Measurements from ENCODE around the gene FAM53B.

Gene FAM53B

DNA sequence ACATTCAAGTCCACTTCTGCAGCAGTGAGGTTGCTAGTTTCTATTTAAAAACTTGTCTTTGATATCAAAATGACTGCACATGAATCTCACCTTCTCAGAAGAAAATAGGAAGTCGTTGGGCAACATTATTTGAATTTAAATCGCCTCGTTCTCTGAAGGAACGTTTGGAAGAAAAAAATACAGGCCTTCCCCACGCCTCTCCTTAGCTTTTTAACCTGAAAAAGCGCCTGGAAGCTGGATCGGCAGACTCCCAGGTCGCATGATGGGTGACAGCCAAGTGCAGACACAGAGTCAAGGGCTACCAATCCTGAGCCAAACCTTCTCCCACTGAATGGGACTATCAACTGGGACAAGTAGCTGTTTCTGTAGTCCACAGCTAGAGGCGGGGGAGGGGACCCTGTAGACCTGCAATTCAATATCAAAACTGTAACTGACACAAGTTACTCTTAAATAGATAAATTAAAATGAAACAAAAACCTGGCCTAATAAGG lies 2.2 kb downstream of the FAM53B start:
- no peak for DNase-seq

DNA sequence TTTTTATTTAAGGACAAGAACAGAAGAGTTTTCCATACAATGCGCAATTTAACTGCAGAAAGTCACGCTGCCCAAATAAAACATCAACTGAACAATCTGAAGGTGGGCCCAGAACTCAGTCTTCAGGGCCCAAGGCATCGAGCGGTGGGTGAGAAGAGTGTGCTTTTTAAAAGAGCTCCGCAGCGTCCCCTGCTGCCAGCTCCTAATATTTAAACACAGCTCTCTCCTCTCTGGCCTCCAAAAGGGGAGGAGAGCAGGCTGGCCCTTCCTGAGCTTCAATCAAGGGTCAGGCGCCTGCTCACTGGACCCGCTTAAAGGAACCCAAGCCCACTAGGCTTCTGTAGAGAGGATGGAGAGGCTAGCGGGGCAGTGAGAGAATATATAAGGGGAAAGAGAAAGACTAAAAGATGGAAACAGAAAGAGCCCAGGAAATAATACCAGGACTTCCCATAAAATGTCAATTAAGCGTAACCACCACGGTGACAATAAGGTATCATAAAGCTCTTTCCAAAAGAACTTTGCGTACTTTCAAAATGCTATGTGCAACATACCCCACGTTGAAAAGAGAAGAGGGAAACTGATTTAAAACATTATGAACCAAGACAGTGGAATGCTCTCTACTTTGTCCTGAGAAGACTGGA lies 2.8 kb downstream of the FAM53B start:
- no peak for DNase-seq

DNA sequence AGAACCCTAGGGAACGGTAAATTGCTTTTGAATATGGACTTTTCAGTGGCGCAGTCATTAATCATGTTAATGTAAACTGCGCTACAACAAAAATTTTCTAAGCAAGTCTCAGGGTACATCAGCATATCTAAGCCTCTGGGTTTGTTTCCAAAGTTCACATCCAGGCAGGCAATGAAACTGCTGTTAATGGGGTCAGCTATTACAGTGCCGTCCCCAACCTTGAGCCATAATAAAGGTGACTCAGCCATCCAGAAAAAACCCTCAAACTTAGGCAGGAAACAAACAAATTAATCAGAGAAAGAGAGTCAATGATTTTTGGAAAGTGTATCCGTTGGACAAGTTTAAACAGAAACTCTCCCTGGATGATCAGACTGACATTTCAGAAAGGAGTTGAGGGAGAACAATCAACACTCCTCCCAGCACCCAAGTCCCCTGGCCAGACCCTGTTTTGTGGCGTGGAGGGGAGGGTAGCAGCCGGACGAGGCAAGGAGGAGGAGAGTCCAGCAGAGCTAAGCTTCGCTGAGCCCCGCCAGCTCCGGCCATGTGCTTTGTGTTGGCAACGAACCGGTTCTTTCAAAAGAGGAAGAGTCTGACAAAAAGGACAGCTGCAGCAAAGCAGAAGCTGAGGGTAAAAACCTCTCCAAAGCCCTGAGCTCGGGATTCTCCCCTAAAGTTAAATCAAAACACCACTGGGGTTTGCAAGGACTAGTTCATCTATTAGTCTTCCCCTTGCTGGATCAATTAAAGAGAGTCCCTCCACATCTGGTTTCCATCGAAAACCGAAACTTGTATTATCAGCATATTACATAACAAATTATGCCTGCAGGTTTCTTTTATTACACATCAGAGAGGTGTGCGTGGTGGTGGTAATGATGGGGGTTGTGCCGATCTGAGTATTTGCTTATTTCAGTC lies 3.6 kb downstream of the FAM53B start:
- DNase-seq: no peak

DNA sequence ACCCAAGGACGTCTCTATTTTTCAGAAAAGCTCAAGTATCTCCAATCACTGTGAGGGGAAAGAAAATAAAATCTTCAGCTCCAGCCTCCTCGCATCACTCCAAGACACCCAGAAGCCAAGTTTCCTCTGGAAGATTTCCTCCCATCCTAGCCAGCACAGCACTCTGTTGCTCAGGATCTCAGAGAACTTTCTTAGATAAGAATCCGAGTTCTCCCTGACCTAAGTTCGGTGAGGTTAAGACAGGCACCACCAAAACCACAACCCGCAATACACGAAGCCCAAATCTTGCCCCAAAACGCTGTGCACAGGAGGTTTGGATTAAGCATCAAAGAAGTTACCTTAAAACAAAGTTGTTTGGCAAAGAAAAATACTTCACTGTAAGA lies 4.2 kb downstream of the FAM53B start:
- no peak for DNase-seq

DNA sequence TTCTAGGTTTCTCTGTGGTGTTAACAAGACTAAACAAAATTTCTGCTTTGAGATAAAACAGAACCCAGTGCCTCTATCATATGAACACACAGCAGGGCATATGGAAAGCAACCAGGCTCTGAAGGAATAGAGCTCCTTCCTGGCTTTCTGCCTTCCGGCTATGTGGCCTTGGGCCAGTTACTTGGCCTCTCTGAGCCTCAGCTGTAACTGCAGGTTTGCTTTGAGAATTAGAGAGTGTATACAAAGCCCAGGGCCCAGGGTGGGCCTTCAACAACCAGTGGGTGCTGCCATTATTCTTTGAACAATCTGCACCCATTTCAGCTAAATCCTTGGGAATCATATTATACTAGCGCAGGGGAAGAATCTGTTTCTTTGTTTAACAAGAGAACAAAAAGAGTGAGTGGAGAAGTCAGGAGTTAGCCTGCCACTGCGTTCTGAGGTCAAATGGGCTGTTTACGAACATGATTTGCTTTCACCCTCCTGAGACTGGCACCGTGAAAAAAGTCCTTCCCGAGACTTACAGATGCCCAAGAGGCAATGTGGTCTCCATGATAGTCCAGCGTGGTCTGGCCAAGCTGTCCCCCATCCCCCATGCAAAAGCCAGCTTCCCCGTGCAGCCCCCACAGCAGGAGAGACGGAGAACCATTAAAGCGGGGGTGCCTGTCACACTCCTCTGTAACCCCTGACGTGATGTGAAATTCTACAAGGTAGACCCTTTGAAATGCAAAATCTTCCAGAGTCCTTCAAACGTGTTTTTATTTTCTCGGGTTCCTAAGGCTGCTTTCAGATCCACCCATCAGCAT lies 4.9 kb downstream of the FAM53B start:
- no peak for DNase-seq

DNA sequence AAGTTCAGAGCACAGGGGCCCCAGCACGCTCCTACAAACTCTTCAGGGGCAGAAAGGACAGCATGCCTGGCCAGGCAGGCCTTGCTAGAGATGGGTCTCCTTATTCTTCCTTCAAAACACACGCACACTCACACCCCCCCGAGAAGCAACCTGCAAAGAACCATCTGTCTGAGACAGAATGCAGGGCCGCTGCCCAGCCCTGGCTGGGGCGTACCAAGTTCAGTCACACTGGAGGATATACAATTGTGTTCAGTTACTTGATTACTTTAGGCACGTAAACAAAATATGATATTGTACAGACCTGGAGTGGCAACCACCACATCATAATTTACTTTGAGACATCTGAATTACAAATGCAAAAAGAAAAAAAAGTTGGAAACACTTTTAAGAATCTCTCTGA lies 5.7 kb downstream of the FAM53B start:
- no peak for DNase-seq

DNA sequence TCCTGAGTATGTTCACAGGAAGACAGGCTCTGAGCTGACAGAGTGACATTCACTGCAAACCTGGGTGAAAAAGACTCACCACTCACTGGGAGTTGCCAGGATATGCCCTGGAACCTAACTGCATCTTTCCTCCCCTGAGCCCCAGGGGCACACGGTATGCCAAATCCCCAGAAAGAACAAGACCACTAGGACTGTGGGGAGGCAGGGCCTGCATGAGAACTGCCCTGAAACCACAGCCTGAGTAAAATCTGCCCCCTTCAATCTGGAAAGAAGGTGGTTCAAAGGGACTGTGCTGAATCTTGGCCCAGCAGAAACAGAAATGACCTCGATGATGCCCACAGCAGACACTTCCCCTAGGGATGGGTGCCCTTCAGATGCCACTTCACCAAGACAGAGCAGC lies 6.5 kb downstream of the FAM53B start:
- DNase-seq: no peak

DNA sequence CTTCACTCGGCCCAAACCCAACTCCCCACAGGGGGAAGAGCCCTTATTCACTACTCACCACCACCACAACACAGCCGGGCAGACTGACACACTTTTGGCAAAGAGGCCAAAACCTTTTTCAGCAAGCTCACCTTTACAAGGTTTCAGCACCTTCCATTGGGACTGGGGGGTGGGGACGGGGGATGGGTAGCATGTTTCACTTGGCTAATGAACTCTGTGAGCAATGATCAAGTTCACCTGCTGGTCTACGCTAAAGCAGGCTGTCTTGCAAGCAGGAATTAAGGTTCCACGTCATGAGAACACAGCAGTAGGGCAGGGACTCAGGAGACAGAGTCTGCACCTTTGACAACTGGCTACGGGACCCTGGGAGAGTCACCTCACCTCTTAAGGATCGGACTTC lies 7.0 kb downstream of the FAM53B start:
- DNase-seq: no peak

DNA sequence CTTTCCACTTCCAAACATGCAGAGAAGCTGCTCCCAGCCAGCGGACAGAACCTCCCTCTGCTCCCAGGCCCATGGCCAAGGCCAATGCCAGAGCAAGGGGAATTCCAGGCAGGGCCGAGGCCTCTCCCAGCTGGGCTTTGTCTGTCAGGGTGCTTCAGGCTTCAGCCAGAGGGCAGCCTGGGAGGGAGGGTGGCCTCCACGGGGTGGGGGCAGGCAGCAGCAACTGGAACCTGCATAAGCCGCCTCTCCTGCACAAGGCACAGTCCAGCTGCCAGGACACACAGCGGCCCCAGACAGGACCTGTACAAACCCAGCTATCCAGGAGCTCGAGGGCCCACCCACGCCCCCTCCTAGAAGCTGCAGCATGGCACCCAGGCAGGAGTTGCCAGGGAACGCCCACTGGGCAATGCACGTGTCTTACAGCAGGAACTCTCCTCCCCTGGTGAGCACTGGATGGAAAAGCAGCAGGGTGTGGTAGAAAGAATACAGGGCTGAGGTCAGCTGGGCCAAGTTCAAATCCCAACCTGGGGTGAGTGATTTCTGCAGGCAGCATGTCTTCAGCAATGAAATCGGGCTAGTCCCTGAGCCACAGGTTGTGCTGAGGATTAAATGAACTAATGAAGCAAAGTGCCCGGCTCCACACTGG lies 7.6 kb downstream of the FAM53B start:
- no peak for DNase-seq

DNA sequence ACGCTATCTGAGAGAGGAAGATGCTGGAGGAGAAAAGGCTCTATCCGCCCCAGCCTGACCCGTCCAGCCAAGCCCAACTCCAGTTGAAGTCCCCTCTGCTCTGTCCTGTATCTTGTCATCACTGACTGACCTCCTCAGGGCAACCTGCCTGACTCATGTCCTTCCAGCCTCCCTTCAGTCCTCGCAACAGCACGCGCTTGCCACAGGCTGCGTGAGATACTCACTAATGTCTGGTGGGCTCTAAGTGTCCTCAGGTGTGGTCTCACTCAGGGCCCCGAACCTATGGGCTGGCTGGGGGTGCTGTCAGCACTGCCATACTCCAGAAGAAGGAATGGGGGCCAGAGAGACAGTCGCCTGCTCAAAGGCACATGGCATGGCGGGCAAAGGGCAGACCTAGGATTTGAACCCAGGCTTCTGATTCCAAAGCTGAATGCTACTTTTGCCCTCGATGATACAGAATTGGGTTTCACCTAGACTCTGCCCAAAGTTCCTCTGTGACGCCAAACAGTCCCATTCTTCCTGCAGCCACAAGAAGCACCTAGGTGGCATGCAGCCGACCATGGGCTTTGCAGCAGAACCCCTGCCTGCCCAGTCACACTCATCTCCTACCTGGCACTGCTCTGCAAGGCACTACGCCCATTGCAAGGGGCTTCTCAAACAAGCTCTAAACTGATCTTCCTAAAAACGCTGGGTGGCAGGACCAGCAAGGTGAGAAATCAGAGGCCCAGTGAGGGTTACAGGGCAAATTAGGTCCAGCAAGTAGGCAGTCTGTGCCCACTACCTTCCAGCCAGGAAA lies 8.5 kb downstream of the FAM53B start:
- no peak for DNase-seq

DNA sequence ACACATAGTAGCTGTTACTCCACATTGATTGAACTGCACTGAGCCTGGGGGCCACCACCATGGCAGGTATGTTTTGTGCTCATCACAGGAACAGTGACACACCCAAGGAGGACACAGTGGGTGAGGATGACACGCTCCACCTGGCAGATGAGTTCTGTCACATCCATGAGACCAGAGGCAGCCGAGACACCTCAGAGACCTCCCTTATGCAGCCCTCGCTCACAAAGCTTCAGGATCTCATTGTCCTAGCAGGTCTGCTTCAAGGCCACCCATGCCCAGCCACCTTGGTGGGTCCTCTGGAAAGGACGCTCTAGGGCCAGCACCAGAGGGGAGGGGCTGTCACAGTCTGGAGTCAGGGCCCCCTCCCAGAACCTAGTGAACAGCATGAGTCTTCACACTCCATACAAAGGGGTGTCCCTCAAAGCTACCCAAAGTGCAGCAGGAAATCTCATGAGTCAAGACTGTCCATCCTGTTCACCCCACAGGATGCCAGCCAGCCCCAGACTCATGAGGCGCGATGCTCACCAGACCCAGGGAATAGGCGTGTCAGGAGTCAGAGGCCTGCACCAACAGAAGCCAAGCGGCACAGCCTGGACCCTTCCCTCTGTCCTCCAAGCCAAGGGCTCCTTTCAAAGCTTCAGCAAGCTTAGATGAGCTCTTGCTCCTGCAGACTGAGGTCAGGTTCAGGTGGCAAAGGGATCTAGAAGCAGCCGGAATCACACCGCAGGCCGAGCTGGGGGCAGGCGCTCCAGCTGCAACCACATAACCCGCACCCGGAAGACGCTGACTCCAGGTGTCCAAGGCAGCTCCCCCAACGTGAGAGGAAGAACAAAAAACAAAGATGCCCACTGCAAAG lies 9.6 kb downstream of the FAM53B start:
- DNase-seq: no peak

DNA sequence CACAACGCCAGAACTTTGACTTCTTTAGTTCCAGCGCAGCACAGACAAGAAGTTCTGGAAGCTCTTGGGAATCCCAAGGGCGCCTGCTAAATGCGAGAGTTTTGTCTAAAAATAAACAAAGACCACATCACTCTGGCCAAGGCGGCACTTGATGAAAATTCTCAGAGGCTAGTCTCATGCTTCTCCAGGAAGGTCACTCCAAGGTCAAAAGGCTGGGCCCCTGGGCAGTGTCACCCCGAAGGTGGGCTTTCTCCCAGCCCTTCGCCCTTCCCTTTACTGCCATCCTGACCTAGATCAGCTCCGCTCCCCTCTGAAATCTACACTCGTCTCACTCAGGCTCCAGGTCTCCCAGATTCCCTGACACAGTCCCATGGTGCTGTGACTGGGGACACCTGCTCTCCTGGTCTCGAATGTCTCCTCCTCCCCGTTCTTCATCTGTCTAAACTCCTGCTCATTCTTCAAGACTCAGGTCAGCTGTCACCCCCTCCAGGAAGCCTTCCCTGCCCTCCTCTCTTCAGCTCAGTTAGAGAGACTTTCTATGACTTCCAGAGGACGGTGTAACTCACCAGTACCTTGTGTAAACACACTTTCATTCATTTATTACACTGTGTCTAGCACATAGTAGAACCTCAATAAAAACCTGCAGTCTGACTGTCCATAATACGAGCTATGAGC lies 10.5 kb downstream of the FAM53B start:
- DNase-seq: no peak

DNA sequence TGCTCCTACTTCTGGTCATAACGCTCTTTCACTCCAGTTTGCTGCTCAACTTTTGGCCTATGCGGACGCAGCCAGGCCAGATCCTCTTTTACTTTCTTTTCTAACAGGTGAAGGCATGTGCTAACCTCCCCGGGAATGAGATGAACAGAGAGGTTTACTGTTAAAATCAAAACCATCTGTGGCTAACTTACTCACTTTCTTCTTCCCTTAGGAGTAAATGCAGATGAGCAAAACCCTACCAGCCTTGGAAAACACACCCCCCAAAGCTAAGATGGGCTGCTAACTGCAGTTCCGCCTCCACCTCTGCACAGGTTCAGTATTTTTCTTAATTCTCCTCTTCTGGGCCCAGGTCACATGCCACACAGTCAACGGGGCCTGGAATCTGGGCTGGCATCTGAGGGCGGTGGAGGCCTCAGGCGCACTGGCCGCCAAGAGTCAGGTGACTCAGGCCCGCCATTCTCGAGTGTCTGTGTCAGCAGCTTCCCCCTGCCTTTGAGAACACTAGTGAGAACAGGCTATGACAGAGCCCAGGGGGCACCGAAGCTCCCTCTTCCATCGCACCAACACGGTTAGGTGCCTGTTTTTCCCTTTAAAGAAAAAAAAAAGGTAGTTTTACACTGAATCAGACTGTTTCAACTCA lies 11.1 kb downstream of the FAM53B start:
- DNase-seq: no peak

DNA sequence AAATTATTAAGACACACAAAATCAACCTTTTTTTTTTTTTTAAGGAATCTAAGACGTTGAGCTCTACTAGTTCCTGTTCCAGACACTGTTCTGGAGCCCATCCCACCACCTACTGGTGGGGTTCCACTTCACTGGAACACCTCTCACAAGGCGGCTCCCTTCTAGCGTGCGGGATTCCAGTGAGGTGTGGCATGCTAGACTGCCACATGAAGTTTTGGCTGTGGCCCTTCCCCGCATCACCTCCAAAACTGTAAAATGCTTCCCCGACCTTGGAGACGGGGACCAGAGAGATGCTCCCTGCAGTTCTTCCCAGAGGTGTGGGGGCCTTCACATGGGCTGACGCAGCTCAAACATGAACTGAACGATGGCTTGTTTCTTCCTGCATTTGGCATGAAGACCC lies 12.6 kb downstream of the FAM53B start:
- no peak for DNase-seq

DNA sequence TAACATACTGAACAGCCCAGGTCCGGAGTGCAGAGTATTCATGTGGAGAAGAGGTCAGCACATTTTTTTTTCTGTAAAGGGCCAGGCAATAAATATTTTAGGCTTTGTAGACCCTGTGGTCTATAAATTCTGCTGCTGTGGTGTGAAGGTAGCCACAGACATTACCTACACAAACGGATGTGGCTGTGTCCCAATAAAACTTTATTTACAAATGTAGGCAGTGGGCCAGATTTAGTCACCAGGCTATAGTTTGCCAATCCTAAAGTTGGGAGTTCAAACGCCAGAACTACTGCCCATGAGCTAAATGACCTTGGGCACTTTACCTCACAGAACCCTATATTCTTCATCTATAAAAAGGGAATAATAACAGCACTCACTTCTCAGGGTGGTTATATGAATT lies 13.4 kb downstream of the FAM53B start:
- DNase-seq: no peak

DNA sequence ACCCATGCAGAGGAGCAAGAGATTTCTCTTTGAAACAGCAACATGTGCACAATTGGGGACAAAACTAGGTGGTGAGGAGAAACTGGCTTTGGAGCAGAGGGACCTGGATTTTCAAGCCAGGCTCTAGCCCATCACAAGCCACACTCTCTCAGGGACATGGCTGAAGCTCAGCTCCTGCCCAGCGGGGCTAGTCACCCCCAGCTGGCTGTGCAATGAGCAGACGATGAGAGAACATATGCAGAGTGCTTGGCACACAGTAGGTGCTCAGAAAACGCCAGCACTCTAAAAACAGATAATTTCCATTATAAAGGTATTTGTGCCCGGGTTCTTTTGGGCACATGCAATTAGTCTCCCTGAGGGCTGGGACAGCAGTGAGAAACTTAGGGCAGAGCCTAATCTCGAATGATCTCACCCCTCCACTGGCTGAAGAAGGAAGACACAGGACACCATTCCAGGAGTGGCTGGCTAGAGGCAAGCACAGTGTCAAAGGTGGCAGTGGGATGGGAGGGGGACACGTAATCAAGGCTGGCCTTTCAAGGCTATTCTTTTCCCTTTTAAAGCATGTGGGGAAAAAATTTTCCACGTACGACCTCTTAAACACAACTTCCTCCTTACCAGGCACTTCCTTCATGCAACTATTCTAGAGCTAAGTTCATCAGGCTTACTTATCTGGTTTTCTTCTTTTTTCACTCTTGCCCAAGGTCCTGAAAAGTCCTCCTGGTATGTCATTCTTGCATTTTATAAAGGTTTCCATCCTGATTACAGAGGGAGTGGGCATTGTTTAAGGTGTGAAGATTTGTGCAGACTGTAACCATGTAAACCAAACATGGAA lies 15.1 kb downstream of the FAM53B start:
- no peak for DNase-seq

DNA sequence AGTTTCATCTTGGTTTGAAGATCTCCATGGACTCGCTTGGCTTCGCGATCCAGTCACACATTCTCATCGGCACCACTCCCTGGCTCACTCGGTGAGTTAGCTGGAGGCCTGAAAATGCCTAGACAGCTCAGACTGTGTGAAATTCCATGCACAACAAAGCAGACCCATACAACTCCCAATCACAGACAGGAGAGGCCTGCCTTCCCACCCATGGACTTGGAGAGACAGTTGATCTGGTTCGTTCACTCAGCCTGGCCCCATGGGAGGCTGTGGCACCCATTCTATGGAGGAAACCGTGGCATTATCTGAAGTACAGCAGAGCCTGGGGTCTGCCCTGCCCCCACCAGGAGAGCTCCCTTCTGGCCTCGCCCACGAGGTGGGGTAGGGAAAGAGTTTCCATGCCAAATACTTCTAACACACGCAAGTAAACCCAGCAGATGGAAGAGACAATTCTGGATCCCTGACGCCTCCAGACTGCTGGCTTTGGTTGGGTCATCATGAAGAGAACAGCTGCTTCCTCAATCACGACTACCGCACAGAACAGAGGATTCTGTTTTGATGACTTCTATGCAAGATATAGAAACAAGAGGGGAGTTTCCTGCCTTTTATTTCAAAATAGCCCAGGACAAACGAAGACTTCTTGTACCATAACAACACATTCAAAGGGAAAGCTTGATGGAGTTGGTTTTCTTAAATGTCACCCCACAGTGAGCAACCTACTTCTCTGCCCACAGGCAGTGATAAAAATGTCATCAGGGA lies 15.9 kb downstream of the FAM53B start:
- no peak for DNase-seq

DNA sequence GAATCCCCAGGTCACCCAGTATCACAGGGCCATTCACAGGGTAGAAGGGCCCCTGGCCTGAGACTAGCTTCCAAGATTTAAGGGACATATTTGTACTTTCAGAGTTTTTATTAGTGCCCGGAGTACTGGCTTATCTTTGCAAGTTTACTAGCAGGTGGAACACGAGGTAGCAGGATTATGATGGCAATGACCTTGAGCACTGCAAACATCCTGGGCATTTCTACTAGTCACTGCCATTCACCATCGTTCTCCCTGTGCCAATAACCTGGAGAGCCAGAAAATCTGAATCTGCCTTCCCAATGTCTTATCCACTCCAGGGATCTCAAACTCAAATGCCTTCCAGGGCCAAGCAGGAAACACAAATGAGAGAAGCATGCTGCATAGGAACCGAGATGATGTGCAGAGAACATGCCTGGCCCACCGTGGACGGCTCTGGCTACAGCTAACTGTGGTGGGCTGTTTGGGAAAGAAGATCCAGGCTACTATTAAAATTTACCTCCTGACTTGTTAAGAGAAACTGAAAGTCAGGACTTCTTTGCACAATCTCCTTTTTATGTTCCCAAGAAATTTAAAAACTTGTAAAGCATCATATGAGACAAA lies 16.7 kb downstream of the FAM53B start:
- no peak for DNase-seq

Measured in DMS 273 treated with DMSO at 0.1 percent for 48 hours (cell line).